Activated gamma-delta T cell (primary cell): ENCODE data around the gene CLIC4.
"Not testable (repeated sequence)": the region's sequence is repeated elsewhere in the genome, so short reads cannot be mapped to it uniquely, and the experiment has no call there.

ENCODE experiments used
- DNase-seq: peaks from one replicate; lab custom pipeline; 2025; lab: John Stamatoyannopoulos, UW

CLIC4 gene

DNA sequence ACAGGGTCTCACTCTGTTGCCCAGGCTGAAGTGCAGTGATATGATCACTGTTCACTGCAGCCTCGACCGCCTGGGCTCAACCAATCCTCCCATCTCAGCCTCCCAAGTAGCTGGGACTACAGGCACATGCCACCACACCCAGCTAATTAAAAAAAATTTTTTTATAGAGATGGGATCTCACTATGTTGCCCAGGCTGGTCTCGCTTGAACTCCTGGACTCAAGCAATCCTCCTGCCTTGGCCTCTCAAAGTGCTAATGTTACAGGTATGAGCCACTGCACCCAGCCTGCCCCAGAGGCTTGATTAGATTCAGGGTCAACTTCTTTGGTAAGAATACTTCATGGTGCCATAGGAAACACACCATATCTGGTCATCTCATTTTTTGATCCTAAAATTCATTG is 66.2 kb downstream of the CLIC4 start:
- DNase-seq = not testable (repeated sequence)

DNA sequence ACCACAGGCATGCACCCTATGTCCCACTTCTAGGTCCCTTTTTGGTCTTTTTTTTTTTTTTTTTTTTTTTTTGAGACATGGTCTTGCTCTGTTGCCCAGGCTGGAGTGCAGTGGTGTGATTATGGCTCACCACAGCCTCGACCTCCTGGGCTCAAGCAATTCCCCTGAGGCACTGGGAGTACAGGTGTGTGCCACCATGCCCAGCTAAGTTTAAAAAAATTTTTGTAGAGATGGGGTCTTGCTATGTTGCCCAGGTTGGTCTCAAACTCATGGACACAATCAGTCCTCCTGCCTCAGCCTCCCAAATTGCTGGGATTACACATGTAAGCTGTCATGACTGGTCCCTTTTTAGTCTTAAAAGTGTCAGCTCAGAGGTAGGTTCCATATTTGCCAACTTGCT is 75.0 kb downstream of the CLIC4 start:
- DNase-seq = not testable (repeated sequence)

DNA sequence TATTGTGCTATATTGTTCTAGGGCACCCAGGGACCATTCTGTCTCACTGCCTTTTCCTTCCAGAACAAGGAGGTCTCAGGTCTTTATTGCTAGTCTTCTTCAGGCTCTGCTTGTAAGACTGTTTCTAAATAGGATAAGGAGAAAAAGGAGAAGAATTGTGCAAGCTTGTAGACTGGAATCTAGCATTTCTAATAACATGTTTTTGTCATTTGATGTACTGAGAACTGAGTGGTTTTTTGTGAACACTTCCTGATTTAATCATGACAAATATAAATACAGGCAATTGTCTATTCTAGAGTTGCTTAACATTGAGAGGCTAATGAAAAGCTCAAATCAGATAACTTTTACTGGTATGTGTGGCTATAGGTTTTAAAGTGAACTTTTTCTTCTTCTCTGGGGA is 77.6 kb downstream of the CLIC4 start:
- DNase-seq = no peak

DNA sequence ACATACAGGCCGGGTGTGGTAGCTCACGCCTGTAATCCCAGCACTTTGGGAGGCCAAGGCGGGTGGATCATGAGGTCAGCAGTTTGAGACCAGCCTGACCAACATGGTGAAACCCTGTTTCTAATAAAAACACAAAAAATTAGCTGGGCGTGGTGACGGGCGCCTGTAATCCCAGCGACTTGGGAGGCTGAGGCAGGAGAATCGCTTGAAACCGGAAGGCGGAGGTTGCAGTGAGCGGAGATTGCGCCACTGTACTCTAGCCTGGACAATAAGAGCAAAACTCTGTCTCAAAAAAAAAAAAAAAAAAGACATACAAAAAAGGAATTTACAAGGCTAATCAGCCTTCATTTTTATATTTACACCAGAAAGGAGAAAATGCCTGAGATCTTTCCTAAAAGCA is 78.2 kb downstream of the CLIC4 start:
- DNase-seq = not testable (repeated sequence)

DNA sequence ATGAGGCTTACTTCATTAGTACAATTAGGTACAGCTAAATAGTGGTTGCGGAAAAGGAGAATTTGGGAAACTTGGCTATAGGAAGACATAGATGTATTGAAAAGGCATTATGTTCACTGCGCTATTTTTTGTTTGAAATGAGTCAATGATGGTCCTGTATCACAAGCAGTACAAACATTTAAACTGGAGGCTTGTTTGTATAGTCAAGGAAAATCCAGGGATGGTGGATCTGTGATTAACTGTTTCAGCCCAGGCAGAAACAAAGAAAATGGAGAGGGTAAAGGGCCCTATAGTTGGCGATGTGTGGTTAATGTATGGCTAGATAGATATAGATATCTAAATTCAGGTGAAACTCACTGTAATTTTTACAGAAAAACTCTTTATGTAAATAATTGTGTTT is 79.9 kb downstream of the CLIC4 start:
- no peak for DNase-seq

DNA sequence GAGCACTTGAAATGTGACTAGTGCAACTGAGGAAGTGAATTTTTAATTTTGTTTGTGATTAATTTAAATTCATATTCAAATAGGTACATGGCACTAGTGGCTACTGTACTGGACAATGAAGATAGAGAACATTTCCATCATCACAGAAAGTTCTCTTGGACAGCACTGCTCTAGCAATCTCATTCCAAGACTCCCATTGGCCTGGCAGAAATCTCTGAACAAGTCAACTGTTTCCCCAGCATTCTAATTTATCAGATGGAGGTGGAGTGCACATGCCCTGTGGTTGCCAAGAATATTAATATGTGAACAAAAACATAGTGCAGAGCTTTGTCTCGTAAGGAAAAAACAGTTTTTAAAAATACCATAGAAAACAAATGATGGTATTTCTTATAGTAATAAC is 81.3 kb downstream of the CLIC4 start:
- DNase-seq = no peak

DNA sequence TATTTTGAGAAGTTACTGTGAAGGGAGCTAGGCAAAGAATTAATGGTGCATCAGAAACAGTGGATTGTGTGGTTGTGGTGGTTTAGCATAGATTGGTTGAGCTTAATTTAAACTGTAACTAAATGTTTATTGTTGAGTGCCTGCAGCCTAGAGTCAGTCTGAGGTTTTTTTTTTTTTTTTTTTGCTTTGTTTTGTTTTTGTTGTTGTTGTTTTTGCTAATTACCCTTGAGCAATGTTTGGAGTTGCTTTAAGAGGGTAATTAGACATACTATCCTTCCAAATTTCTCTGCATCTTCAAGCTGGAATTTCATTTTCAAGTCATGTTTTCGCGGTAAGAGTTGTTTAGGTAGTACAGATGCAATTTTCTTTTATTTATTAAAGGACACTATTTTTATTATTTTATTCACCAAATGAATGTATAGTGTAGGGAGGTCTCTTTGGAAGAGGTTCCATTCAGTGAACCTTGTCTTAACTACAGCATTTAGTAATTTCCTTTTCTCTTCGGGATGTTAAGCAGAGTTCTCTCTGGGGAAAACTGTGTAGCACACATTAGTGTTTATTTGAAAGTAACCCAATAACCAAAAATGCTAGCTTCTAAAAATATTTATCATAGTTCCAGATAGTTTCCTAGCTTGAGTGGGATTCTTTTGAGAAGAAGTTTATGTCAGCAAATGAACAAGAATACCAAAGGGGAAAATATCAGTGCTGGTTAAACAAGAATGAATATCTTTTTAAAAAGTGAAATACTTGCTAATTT is 82.3 kb downstream of the CLIC4 start:
- DNase-seq = no peak

DNA sequence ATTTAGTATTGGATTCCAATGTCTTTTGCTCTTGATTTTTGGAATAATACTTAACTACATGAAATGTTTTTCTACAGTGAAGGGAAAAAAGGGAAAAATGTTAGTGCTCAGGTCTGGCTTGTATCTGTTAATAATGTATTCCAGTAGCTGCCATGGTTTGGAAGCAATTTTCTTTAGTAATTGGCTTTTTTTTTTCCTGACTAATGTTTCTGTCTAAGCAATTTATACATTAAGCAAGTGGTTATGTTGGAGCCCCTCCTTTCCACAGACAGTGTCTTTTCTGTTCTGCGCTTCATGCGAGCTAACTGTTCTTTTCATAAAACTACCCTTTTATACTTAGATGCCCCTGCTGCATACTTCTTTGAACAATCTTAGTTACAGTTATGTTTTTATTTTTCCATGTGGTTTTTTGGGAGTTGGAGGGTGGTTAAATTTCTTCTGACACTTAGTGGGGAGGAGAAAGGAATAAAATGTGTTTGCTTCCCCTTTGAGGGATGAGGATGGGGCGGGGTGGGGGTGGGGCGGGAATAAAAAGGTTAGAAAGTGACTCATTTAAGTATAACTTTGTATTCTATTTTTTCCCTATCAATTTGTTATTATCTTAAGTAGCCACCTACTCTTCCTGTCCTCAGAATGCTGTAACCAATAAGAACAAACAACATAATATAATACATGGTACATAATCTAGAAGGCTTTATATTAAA is 83.1 kb downstream of the CLIC4 start:
- DNase-seq = no peak

DNA sequence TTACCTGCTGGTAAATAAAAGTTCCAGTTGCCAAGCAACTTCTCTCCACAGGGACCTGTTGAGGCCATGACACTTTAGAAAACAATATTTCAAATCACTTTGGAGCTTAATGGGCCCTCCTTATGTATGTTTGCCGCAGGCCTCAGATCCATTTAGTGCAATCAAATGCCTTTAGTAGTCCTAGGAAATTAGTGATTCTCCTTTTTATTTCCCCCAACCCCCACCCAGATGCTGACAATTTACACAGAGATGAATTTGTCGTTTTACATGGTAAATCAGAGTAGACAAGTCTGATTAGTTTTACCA is 83.6 kb downstream of the CLIC4 start:
- DNase-seq = no peak

DNA sequence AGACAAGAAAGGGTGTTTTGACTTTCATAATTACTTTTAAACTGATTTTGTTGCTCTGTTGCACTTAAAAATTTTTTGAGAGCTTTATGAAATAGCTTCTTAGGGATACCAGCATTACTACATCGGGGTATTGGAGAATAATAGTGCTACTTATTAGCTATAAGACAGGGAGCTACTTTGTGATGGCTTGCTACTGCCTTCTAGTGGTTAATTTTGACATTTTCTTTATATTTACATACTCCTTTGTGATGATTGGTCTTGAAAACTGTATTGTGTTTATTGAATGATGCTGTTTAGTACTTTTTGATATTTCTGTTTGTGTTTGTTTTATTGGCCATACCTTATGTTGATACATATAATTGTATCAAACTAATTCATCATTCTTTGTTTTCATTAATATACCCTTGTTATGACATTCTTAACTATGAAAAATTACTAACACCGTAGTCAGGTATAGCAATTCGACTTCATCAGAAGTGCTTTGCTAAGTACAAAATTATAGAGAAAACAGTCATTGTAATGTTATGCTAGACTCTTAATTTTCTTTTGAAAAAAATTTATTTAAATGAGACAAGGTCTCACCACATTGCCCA is 85.5 kb downstream of the CLIC4 start:
- DNase-seq = no peak

DNA sequence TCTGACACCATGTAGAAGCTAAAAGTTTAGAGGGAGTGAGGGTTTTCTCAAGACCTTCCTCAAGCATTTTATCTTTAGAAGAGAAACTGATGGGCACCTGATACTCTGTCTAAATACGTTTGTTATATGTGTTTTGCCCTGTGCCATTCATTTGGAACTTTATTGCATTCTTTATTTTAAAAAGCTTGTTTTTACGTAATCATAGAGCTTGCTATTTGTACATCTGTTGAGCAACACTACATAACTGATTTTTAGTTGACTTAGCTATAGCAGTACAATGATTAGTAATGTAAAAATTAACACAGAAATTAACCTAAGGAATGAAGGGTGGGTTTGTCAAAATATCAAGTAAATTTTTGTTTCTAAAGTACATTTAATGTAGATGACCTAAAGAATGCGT is 96.3 kb downstream of the CLIC4 start:
- no peak for DNase-seq

DNA sequence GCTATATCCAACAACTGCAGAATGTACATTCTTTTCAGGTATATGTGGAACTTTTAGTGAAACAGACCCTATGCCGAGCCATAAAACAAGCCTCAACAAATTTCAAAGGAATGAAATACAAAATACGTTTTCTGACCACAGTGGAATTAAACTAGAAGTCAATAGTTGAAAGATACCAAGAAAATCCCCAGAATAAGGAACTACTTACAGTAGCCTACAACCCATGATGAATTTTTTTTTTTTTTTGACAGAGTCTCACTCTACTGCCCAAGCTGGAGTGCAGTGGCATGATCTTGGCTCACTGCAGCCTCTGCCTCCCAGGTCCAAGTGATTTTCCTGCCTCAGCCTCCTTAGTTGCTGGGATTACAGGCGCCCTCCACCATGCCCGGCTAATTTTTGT is 101.4 kb downstream of the CLIC4 start:
- DNase-seq = no peak

DNA sequence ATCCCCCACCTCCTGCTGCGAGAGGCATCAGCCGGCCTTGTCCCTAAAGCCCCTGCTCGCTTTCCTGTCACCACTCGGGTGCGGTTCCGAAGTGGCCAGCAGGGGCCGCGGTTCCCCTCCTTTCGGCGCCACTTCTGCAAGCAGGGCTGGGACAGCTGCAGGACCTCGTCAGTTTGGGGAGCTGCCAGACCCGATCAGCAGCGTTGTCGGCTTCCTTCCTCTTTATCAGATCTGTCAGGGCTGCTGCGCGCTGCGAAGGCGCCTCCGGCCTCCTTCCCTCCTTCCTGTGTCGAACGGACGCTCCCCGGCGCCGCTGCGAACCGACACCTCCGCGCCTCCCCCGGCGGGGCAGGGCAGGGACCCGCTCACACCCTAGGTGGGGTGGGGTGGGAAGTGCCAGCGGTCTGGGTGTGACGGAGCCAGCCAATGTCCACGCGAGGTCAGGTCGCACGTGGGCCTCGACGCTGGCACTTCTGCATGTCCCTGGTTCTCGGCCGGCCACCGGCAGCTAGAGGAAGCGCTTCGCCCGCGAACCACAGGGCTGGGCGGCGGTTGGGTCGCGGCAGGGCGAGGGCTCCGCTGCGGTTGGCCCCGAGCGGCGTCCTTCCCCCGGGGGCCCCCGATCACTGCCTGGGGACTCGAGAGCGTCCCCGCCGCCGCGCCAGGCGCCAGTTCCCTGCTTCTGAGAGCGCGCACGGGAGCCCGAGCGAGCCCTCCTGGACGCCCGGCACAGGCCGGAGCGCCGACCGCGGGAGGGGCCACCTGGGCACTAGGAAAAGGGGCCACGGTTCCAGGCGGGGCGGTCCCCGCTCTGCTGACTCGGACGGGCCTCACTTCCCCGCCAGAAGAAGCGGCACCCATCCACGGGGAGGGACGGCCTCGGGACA is 103.0 kb downstream of the CLIC4 start:
- peak; percentile 86 for DNase-seq

DNA sequence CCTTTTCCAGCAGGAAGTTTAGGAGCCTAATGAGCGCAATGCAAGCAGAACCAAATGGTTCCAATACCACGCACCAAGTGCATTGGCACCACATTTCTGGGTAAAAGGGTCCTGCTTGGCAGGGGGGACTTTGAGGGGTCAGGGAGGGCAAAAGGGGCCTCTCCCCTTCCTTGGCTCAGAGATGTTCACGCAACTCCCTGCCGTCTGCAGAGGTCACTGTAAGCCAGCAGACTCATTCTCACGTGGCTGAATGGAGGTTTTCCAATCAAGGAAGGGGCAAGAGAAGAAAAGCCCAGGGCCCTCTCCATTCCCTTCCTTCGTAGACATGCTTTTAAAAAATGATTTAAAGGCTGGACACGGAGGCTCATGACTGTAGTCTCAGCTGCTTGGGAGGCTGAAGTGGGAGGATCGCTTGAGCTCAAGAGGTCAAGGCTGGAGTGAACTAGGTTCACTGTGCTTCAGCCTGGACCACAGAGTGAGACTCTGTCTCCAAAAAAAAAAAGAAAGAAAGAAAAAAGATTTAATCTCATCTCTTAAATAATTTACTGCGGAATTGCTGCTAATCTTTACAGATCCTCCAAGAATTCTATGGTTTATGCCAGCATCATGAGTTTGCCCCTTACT is 104.5 kb downstream of the CLIC4 start:
- DNase-seq = no peak

DNA sequence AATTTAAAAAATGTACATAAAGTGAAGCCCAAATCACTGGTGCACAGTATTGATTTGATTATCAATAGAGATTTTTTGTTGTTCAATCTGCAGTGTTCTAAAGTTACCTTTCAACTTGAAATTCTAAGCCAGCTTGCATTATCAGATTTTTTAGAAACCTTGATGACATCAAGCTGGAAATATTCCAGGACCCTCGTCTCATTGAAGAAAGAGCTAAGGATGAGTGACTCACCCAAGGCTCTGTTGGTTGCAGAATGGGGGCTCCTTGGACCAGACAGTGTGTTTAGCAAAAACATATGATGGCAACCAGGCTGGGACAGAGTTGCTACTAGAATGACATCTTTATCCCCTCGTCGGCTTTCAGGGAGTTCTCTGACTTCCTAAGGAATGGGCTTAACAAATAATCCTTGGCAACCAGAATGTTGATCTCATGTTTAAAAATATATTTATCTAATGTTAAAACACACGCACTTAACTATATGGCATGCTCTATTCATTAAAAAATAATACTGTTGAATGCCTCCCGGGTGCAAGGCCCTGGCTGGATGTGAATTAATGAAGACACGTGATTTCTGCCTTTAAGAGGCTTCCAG is 105.2 kb downstream of the CLIC4 start:
- no peak for DNase-seq

DNA sequence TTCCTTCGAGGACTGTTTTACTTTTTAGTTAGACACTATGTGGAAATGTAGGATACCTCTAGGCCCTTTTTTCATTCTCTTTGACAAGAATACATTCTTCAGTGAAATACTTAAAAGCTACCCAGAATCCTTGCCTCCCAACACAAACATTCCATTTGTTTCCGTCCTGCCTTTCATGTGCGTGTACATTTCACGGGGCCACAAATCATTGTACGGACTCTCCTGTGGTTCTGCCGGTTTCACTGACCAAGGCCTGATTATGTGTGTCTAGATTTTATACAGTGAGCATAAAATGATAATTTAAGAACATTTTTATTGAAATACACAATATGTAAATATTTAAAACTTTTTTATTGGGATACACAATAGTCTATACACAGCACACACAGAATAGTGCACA is 108.4 kb downstream of the CLIC4 start:
- DNase-seq = no peak

DNA sequence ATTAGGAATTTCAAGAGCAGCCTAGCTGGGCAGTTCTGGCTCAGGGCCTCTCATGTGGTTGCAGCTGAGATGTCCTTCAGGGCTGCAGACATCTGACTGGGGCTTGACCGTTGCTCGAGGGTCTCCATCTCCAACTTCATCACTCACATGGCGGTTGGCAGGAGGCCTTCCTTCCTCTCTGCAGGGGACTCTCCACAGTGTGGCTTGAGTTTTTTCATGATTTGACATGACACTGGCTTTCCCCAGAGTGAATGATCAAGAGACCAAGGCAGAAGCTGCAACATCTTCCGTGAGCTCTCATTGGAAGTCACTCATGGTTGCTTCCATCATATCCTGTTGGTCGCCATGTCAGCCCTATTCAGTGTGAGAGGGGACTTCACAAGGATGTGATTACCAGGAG is 110.2 kb downstream of the CLIC4 start:
- no peak for DNase-seq

DNA sequence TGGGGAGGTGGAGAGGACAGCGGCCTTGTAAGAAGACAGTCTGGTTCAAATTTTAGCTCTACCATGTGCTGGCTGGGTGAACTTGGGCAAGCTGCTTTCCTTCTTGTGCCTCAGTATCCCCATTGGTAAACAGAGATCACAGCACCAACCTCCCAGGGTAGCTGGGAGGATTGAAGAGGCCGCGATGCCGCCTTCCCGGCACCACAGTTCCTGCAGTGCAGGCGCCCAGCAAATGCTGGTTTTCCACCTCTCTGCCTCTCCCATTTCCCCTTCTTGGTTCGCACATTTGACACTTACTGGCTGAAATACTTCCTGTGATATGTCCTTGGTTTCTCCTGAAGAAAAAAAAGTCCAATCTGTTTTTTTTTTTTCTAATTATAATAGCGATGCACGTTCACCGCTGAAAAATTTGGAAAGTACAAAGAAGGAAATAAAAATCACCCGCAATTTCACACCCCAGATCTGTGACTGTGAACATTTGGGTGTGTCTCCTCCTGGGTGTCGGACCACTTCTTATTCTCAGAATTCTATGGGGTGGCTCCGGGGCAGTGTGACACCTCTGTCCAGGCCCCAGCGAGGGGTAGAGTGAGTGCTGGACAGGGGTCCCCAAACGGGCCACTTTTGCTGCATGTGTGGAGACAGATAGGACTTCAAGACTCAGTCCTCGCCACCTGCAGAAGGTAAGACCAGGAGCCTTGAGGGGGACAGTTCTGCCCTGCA is 111.7 kb downstream of the CLIC4 start:
- DNase-seq = no peak

DNA sequence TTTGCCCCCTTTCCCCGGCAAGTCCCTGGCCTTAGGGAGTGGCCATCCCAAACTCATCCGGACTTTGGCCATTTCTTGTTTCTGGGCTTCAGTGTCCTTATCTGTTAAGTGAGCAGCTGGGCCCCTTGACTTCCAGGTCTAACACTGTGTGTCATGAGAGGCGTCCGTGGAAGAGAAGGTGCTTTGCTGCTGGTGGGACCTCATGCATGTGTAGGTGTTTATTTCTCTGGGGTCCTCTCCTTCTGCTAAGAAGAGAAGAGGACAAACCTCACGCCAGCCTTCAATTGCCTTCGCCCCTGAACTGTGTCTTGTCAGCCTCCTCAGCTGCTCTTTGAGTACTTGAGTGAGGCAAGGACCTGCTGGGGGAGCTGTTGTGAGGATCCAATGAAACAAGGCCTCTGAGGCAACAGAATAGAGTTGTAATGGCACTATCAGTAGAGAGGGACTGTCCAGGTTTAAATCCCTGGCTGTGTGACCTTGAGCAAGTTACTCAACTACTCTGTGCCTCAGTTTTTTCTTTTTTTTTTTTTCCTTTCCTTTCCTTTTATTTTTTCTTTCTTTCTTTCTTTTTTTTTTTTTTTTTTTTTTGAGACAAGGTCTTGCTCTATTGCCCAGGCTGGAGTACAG is 112.4 kb downstream of the CLIC4 start:
- no peak for DNase-seq

DNA sequence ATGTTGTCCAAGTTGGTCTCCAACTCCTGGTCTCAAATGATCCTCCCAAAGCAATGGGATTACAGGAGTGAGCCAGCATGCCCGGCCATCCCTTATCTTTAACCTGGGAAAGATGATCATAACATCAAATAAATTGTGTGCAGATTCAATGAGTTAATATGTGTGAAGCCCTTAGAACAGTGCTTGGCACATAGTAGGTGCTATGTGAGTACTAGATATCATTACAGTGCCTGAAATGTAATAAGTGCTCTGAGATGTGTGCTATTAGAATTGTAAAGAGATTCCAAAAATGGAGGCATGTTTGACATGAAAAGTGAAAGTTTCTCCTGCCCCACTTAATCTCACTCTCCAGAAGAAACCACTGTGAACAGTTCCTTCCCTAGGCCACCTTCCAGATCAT is 113.0 kb downstream of the CLIC4 start:
- DNase-seq = no peak
